Panc1 (cell line): ENCODE measurements around the gene PIWIL1. TPM values are rescaled to one million over a fixed set of nuclear protein-coding genes. Genes with fewer than 3 reads are reported as not detected.

Experiments used
- ATAC-seq: fragments of 200-7000 bp; cut with Tn5 transposase; 2 replicates; pipeline ENCODE4 v1.9.1; 2020; ENCODE audit warnings: mild to moderate bottlenecking, moderate library complexity
- BruUV-seq: library from RNA; stranded (reverse); fragments of 400-500 nt; replicated peaks from 2 replicates; lab custom pipeline; 2021; lab: Mats Ljungman, UMichigan
- CTCF ChIA-PET: fragments of 300-600 bp; sonication (Branson Sonifier 250); formaldehyde crosslinking; loops from one replicate; lab custom pipeline; 2022; ENCODE audit warnings: antibody characterized with exemption; lab: Charles Lee
- POLR2A ChIA-PET: fragments of 300-600 bp; sonication (Branson Sonifier 250); formaldehyde crosslinking; loops from one replicate; lab custom pipeline; 2022; ENCODE audit warnings: antibody characterized with exemption; lab: Charles Lee
- DNase-seq: peaks from one replicate; pipeline ENCODE4 v3.0.0-alpha.2; 2010; ENCODE audit warnings: low read depth, low spot score
- H3K27ac ChIP-seq: 2 replicates; pipeline ENCODE4 v1.5.1; 2011; ENCODE audit warnings: mild to moderate bottlenecking, low read length, inconsistent platforms
- H3K27me3 ChIP-seq: fragments of 200-500 bp; sonication (Bioruptor generic); 2 replicates; pipeline ENCODE4 v1.6.0; 2014; ENCODE audit warnings: low read length, inconsistent platforms; ENCODE audit not compliant: control insufficient read depth, insufficient read depth
- H3K36me3 ChIP-seq: fragments of 200-500 bp; sonication (Bioruptor generic); 2 replicates; pipeline ENCODE4 v1.5.1; 2014; ENCODE audit warnings: inconsistent platforms, mild to moderate bottlenecking, low read length, moderate library complexity; ENCODE audit not compliant: control insufficient read depth, insufficient read depth
- H3K4me1 ChIP-seq: 2 replicates; pipeline ENCODE4 v1.5.1; 2011; ENCODE audit warnings: inconsistent platforms, mild to moderate bottlenecking, low read length, moderate library complexity; ENCODE audit not compliant: control insufficient read depth, insufficient read depth
- H3K4me3 ChIP-seq, 2 experiments: 2 replicates each; pipeline ENCODE4 v1.5.1; 2011 to 2012; ENCODE audit warnings: low read depth in 2 of 2, low read length in 2 of 2, mild to moderate bottlenecking in 2 of 2, inconsistent platforms in 1 of 2, moderate library complexity in 1 of 2
- H3K9me3 ChIP-seq: fragments of 200-500 bp; sonication (Bioruptor generic); 2 replicates; pipeline ENCODE4 v1.5.1; 2014; ENCODE audit warnings: low read depth, mild to moderate bottlenecking, inconsistent platforms, low read length, moderate library complexity; ENCODE audit not compliant: control insufficient read depth, insufficient read depth
- POLR2AphosphoS5 ChIP-seq: IDR thresholded peaks from 2 replicates; pipeline ENCODE4 v1.6.1; 2012; ENCODE audit warnings: mild to moderate bottlenecking, low read depth, low read length, moderate library complexity
- SIN3A ChIP-seq: IDR thresholded peaks from 2 replicates; pipeline ENCODE4 v1.6.1; 2012; ENCODE audit warnings: low read depth, mild to moderate bottlenecking, low read length, moderate library complexity, borderline replicate concordance; ENCODE audit not compliant: insufficient read depth
- TCF7L2 ChIP-seq: IDR thresholded peaks from 2 replicates; pipeline ENCODE4 v1.6.1; 2011; ENCODE audit warnings: mild to moderate bottlenecking, low read depth, low read length, inconsistent platforms
- in situ Hi-C: cut with HindIII; loops from 2 replicates; pipeline ENCODE4 v1.10.0; 2016; ENCODE audit warnings: low sequenced_read_pairs, low pct_unique_long_range_greater_than_20kb
- intact Hi-C: fragments of 100-400 bp; cut with micrococcal nuclease; formaldehyde crosslinking; loops from one replicate; pipeline ENCODE4 v1.10.0; 2022; ENCODE audit not compliant: unreplicated experiment
- total RNA-seq: library from RNA; stranded (reverse); gene quantifications from one replicate; pipeline ENCODE4 v1.2.1, GENCODE V29; 2021; ENCODE audit not compliant: unreplicated experiment
- TF ChIP-seq, protein P1 (sequence below), 2 experiments: IDR thresholded peaks; 2 replicates each; pipeline ENCODE4 v1.6.1; 2011 to 2012; ENCODE audit warnings: low read depth in 2 of 2, control low read depth in 1 of 2, low read length in 1 of 2, mild to moderate bottlenecking in 1 of 2, moderate library complexity in 1 of 2; ENCODE audit not compliant: insufficient read depth in 1 of 2
- TF ChIP-seq, protein P2 (sequence below): fragments of 450-650 bp; IDR thresholded peaks from 2 replicates; pipeline ENCODE4 v1.5.1; 2017; ENCODE audit warnings: mild to moderate bottlenecking

PIWIL1 gene
- total RNA-seq, 1 experiment from 2014 or later = not detected

DNA sequence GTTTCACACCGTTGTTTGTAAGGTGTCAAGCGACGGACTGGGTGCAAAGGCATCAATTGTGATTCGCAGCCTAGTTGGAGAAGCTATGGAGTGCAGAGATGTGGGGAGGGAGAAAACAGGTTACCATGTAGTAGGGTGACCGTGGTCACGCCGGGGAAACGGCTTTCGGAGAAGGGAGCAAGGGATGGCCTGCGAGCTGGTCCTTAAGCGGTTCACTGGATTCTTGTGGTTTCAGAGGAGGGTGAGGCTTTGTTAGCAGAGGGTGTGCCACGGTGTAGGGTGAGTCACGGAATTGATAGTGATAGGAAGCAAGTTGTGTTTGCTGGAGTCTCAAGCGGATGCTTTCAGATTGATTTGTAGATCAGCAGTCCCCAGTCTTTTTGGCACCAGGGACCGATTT is 2.3 kb downstream of the PIWIL1 start:
- ChIA-PET POLR2A (no interaction called here), CTCF (no interaction called here)
- BruUV-seq = no TSS peak
- H3K4me3 ChIP-seq = 0 out of 4 replicates have a peak overlapping the region, but pooled peaks of 1 of the 2 experiments have one; percentile 6
- TF ChIP-seq POLR2AphosphoS5 = no peak
- TF ChIP-seq, protein P1, sequence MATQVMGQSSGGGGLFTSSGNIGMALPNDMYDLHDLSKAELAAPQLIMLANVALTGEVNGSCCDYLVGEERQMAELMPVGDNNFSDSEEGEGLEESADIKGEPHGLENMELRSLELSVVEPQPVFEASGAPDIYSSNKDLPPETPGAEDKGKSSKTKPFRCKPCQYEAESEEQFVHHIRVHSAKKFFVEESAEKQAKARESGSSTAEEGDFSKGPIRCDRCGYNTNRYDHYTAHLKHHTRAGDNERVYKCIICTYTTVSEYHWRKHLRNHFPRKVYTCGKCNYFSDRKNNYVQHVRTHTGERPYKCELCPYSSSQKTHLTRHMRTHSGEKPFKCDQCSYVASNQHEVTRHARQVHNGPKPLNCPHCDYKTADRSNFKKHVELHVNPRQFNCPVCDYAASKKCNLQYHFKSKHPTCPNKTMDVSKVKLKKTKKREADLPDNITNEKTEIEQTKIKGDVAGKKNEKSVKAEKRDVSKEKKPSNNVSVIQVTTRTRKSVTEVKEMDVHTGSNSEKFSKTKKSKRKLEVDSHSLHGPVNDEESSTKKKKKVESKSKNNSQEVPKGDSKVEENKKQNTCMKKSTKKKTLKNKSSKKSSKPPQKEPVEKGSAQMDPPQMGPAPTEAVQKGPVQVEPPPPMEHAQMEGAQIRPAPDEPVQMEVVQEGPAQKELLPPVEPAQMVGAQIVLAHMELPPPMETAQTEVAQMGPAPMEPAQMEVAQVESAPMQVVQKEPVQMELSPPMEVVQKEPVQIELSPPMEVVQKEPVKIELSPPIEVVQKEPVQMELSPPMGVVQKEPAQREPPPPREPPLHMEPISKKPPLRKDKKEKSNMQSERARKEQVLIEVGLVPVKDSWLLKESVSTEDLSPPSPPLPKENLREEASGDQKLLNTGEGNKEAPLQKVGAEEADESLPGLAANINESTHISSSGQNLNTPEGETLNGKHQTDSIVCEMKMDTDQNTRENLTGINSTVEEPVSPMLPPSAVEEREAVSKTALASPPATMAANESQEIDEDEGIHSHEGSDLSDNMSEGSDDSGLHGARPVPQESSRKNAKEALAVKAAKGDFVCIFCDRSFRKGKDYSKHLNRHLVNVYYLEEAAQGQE (IDR thresholded peaks at IDR 0.05; ENCODE audit: insufficient read depth in 1 of 2, low read depth in 2 of 2, low read length in 1 of 2) = no peak
- TF ChIP-seq TCF7L2 = no peak
- TF ChIP-seq, protein P2, sequence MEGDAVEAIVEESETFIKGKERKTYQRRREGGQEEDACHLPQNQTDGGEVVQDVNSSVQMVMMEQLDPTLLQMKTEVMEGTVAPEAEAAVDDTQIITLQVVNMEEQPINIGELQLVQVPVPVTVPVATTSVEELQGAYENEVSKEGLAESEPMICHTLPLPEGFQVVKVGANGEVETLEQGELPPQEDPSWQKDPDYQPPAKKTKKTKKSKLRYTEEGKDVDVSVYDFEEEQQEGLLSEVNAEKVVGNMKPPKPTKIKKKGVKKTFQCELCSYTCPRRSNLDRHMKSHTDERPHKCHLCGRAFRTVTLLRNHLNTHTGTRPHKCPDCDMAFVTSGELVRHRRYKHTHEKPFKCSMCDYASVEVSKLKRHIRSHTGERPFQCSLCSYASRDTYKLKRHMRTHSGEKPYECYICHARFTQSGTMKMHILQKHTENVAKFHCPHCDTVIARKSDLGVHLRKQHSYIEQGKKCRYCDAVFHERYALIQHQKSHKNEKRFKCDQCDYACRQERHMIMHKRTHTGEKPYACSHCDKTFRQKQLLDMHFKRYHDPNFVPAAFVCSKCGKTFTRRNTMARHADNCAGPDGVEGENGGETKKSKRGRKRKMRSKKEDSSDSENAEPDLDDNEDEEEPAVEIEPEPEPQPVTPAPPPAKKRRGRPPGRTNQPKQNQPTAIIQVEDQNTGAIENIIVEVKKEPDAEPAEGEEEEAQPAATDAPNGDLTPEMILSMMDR = no peak
- no peak for TF ChIP-seq SIN3A
- DNase-seq (no peak), ATAC-seq (peak; percentile 58; the same call in 1 of the 2 replicates)
- in situ Hi-C loops = no loop called here
- no peaks in the 10 kb centered on the region; the same call in 1 of the 2 replicates for H3K9me3 ChIP-seq
- intact Hi-C loops = loop anchor here (5.0 kb wide), 1 partner anchor 308 kb away; no protein-coding TSS in a partner anchor
- H3K36me3 ChIP-seq = no peaks in the 10 kb centered on the region
- no peaks in the 10 kb centered on the region for H3K27me3 ChIP-seq
- no peaks in the 10 kb centered on the region; the same call in 1 of the 2 replicates for H3K4me1 ChIP-seq
- H3K27ac ChIP-seq = no peak overlapping the region

DNA sequence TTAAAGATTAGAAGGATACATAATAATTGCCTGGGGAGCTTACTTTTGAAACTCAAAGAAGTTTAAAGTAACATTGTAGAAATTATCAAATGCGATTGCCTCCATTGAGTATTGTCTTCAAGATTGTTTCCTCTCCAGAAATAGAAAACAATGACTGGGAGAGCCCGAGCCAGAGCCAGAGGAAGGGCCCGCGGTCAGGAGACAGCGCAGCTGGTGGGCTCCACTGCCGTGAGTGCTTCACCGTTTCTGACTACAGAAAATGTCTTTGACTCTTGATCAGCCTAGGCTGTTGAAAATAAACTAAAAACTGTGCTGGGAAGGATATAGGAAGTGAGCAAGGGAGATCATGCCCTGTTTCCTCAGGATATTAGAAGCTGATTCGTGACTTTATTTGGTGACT is 4.8 kb downstream of the PIWIL1 start:
- CTCF ChIA-PET = no interaction called here
- intact Hi-C loops = no loop called here
- BruUV-seq = no TSS peak

More for the DNA sequence above, 4.8 kb downstream of the PIWIL1 start:
- in situ Hi-C loops = no loop called here
- no peak for ATAC-seq
- Histone ChIP-seq H3K27ac (no peak overlapping the region), H3K9me3 (no peaks in the 10 kb centered on the region; the same call in 1 of the 2 replicates), H3K4me1 (no peaks in the 10 kb centered on the region; the same call in 1 of the 2 replicates), H3K36me3 (no peaks in the 10 kb centered on the region), H3K27me3 (no peaks in the 10 kb centered on the region), H3K4me3 (no peak overlapping the region)
- DNase-seq = no peak
- no peak for TF ChIP-seq SIN3A
- TF ChIP-seq, protein P2 = no peak
- TF ChIP-seq POLR2AphosphoS5 = no peak
- TF ChIP-seq TCF7L2 = no peak
- TF ChIP-seq, protein P1 (IDR thresholded peaks at IDR 0.05; ENCODE audit: insufficient read depth in 1 of 2, low read depth in 2 of 2, low read length in 1 of 2) = no peak
- POLR2A ChIA-PET = no interaction called here
